Measurements from ENCODE around the gene TP53TG3E.
"Not testable (repeated sequence)": the region's sequence is repeated elsewhere in the genome, so short reads cannot be mapped to it uniquely, and the experiment has no call there.

GRCh38 chr16:33304006-33304405, at the start of gene TP53TG3E:
- TF ChIP-seq CTCF (IDR thresholded peaks at IDR 0.05; ENCODE audit: low read depth, low read length, missing input control); TAF1 (conservative IDR thresholded peaks at IDR 0.05); YY1 (IDR thresholded peaks at IDR 0.05); SP1 (IDR thresholded peaks at IDR 0.05); REST (IDR thresholded peaks at IDR 0.05); ZBTB33 (IDR thresholded peaks at IDR 0.05); ATF3 (IDR thresholded peaks at IDR 0.05); JUND (IDR thresholded peaks at IDR 0.05); EGR1 (IDR thresholded peaks at IDR 0.05; ENCODE audit: low read depth in 2 of 2); MAX (IDR thresholded peaks at IDR 0.05); FOXA1 (IDR thresholded peaks at IDR 0.05); GABPA (IDR thresholded peaks at IDR 0.05 in 1 of 2, conservative IDR thresholded peaks at IDR 0.05 in 1 of 2); RAD21 (IDR thresholded peaks at IDR 0.05); HNF4G (IDR thresholded peaks at IDR 0.05): not testable (repeated sequence)
